Effector CD8-positive, alpha-beta T cell (primary cell): ENCODE measurements around the gene AXIN2.
A peak's percentile ranks its signal among the peaks of the same experiment; 100 is the strongest.

Experiments
- DNase-seq: peaks from one replicate; lab custom pipeline; 2025; lab: John Stamatoyannopoulos, UW
- total RNA-seq, 4 experiments: gene quantifications; one replicate each; lab custom pipeline; 2026; lab: John Stamatoyannopoulos, UW

The AXIN2 gene, protein sequence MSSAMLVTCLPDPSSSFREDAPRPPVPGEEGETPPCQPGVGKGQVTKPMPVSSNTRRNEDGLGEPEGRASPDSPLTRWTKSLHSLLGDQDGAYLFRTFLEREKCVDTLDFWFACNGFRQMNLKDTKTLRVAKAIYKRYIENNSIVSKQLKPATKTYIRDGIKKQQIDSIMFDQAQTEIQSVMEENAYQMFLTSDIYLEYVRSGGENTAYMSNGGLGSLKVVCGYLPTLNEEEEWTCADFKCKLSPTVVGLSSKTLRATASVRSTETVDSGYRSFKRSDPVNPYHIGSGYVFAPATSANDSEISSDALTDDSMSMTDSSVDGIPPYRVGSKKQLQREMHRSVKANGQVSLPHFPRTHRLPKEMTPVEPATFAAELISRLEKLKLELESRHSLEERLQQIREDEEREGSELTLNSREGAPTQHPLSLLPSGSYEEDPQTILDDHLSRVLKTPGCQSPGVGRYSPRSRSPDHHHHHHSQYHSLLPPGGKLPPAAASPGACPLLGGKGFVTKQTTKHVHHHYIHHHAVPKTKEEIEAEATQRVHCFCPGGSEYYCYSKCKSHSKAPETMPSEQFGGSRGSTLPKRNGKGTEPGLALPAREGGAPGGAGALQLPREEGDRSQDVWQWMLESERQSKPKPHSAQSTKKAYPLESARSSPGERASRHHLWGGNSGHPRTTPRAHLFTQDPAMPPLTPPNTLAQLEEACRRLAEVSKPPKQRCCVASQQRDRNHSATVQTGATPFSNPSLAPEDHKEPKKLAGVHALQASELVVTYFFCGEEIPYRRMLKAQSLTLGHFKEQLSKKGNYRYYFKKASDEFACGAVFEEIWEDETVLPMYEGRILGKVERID
- total RNA-seq, result 3.5 to 19.8 (median 9.3) reads per million in 4 experiments

DNA sequence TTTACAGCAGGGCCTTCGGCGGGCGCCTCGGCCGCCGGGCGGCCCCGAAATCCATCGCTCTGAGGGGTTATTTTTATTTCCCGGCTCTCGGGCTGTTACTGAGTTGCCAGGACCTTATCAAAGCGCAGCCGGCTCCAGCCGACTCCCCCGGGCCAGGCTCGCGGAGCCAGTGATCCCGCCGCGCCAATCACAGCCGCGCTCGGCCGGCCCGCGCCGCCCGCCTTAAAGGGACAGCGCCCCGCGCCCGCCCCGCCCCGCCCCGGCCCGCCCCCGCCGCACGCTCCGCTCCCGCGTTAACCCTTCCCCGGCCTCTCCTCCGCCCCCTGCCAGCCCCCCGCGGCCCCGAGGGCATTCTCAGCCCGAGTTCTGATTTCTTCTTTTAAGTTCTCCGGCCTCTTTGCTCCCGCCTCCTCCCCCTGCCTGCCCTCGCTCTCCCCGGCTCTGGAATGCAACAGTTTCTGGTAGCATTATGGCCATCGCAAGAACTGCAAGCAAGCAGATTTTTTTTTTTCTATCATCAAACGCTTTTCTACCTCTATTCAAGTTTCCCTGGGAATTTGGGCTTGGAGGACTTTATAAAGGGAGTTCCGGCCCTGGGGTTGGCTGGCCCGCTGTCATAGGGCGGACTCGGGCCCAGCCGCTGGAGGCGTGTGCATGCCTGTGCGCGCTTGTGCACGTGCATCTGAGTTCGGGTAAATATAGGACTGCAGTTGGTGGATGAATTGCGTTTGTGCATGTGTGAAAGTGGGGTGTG, at the start of gene AXIN2:
TSS of gene AXIN2 (minus strand) at position 197 of the 754 bp plus-strand sequence. CDS start 3,028 bp downstream, outside the sequence.
- DNase-seq, result peak; percentile 73

DNA sequence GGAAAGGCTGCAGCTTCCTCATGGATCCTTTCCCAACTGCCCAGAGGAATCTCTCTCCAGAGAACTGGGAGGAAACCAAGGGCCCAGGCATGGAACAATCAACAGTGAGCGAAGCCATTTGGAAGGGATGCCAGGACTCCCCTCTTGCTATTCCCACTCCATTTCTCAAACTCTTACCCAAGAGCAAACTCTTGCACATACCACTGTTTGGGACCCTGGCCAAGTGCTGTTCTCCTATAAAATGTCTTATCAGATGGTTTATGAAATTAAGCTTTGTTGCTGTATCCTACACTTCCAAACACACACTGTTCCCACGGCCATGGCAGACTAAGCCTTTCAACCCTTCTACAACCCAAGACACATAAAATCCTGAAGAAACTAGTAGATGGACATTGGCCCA, 48.3 kb upstream of the AXIN2 start:
- no peak for DNase-seq

DNA sequence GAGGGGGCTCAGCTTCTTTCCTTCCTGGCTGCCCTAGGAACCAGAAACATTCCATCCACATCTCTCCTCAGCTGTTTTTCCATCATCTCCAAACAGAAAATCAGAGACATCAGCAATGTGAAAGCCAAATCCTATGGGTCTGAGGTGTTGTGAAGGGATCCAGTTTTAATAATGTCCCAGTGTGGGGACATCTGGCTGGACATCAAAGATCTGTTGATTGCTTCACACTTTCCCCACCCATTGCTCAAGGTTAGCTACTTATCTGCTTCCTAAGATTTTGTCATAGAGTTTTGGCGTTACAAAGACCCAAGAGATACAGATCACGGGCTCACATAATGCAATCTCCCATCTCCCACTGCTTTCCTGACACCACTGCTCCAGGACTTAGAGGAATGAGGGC, 47.8 kb upstream of the AXIN2 start:
- no peak for DNase-seq

DNA sequence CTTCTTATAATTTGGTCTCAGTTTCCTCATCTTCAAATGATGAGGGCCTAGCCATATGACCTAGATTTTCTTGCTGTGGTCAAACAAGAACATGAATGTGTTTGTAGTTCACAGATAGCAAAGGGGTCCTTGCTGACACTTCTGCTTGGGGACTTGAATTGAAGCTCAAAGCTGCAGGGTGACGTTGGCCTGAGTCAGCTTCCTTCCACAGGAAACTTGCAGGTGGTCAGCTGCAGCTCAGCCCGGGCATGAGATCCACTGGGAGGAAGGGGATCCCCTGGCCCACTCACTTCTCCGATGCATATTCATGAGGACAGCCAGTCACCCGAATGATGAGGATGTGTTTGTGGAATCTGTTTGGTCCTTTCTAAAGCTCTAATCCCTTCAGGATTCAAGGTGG, 42.6 kb upstream of the AXIN2 start:
- DNase-seq, result no peak

DNA sequence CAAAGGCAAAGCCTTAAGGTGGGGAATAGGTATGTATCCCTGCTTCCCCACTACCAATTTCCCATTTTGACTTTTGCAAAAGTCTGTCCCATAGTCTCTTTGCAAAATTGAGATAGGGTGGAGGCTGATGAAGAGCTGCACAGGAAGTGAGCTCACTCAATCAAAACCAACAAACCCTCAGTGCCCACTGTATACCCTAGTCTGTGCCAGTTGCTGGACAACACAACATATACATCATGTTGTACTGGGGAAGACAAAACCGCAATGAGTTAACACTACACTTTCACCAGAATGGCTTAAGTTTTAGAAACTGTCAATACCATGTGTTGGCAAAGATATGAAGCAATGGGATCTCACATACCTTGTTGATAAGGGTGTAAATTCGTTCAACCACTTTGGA, 40.4 kb upstream of the AXIN2 start:
- DNase-seq, result no peak

DNA sequence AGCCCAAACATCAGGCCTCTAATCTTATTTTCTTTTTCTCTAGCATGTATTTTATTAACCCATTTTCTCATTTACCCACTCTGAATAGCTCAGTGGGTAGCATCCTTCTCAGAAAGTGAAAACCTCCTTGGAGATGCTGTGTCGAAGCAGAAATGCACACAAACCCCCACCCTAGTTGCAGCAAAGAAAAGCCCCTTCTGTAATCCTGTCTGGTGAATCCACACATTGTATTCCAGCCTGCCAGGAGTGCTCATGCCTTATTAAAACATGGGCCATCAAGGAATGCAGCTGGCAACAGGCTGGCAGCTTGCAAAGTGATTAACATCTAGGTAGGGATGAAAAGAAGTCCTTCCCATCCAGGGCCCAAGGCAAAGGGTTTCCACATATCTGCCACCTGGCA, 39.7 kb upstream of the AXIN2 start:
- DNase-seq, result no peak

DNA sequence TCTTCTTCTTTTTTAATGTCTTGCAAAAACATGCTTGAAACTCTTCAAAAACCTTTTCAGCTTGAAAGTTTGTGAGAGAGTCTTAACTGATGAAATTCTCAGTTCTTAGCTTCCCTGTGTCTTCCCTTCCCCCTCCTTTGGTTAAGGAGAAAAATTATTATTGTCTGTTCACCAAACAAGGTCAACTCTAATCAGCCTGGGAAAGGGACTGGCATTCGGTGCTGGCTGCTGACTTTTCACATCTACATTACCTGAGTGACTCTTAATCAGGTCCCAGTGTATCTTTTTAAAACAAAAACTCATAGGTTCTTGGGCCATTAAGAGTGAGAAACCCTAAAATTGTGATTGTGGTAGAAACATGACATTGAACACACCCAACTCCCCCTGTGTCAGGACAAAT, 39.1 kb upstream of the AXIN2 start:
- DNase-seq, result no peak

DNA sequence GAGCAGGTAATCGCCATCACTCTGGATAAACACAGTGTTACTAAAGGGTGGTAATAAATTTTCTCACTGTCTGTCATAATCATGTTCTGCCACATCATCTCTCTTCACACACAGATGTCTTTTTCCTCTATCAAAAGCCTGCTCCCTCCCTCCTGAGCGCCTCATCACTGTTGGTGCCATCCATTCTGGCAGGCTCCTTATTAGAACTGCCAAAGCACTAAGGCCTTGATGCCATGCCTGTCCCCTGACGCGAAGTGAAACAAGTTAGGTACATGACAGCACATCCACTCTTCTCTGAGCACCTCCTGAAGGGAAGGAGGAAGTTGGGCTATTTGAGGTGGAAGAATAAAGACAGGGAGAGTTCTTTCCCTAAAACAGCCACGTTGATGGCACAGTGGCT, 38.2 kb upstream of the AXIN2 start:
- DNase-seq, result no peak

DNA sequence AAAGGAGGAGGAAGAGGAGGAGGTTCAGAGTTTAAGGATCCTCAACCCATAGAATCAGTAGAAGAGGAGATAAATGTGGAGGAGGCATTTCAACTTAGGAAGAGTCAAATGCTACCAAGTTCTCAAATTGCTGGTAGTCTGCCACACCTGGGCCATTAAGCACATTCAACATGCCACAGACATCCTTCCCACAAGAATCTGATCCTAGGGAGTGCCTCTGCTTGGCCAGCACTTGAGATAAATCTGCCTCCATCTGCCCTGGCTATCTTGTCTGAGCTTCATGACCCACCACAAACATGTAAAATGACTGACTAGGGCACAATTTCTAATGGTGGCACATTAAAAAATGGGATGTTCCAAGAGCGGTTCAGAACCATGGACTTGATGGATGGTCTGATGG, 37.3 kb upstream of the AXIN2 start:
- DNase-seq, result no peak

DNA sequence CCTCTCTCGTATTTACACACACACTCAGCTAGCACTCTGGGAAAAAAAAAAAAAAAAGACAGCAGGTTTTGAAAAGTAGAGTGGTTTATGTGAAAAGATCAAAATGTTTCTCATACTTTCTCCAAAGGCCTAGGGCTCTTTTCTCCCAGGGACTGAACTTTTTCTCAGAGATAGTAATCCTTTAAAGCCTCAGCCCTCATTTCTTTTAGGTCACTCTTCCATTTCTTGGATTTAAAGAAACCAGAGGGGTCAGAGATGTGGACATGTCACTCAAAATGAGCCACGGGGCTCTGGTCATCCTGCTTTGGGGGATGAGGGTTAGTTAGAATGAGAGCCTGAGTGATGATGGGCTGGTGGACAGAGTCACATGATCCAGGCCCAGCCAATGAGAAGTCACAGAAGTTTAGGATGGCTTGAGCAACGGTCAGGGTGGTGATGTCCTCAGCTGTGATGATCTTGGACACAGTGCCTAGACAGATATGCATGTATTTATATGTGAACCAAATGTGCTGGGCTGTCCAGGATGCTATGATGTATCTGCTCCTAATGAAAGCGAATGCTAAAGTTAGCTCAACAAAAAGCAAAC, 33.7 kb upstream of the AXIN2 start:
- no peak for DNase-seq

DNA sequence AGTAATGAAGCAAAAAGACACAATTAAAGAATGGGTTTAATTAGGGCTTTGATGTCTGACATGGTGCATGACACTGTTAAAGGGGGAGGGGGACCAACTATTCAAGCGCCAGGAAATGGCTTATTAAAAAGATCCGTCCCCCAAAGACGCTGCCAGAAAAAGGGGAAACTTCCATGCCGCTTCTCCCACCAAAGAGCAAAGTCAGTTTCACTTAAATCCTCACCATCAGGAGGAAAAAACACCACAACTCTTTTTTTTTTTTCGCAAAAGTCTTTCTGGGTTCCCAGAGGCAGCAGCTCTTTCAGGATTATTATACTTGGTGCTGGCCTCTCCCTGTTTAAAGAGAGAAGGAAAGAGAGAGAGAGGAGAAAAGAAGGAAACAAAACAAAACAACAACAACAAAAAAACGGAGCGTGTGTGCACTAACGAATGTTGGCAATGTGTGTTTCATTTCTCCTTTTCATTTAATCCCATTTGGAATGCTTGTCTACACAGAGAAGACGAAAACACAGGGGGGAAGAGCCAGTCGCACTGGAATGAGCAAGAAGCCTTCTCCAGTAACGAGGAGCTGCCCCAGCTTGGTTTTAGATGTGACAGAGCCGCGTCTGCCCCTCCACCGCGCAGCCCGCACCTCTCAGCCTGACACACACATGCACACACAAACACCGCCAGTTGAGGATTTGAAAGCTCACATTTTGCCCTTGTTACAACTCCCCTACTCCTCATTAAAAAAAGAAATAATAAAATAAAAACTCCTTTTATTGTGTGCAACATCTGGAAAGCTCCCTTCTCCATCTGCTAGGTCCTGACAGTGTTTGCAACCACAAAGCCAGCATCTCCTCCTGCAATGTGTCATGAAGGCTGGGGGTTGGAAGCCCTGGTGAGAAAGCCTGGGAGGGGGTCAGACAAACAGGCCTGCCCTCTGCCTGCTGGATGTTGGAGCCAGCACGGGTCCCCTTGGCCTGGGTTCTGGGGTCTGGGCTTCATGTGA, 32.7 kb upstream of the AXIN2 start:
- no peak for DNase-seq

DNA sequence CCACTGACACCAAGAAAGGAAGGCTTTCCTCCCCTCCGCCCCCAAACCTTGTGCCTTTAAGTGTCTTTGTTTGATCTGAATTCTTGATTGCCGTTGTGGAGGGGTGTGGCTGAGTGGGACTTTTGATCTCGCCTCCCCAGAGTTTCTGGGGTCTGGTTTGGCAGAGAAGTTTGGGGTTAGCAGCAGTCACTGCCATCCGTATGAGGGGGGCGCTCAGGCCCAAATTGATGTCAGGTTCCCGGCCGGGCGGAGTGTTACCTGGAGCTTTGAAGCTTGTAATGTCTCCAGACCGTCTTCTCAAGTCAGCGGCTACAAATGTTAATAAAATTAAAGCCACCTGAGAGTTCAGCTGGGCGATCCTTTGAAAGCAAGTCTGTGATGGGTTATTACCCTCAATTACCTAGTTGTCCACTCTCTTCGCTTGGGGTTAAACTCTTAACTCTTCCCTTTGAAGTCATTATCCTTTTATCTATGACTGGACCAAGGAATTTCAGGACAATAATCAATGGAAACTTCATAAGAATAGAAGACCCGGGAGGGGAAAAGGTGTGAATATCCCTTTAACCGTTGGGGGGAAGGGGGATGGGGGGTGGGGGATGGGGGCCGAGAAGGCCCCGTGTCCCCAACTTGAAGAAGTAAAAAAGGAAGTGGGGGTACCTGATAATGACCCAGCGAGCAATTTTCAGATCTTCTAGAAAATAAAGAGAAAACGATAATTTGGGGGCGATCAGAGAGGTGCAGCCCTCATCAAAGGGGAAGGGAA, 31.8 kb upstream of the AXIN2 start:
- DNase-seq, result no peak

DNA sequence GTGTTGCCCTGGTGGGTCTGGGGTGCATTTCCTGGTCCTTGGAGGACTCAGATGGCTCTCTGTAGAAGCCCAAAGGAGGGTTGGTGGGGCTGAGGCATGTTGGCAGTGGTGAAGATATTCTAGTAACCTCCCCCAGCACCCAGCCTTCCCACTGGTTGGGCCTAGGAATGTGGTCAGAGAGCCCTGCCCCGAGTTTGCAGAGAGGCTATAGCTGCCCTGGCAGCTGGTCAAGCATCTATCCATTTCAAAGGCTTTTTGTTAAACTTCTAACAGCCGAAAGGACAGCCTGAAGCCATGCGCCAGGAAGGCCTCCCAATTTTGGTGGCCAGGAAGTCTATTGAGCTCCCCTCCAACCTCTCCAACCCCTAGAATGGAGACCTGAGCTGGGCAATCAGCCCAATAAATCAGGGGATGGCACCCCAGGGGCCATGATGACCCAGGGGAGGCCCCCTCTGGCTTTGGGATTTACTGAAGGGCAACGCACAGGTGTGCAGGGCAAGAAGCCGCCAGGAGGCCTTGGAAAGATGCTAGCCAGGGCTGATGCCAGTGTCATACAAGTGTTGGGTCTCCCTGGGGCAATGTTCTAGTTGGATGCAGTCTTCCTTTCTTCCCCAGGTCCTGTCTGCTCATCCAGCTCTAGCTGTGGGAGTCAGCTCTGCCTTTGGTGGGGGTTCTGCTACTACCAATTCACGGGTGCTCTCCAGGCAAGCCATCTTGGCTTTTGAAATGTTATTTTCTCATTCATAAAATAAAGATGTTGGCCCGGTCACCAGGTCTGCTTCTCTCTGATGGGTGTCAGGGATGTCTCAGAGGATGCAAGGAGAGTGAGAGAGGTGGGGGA, 30.9 kb upstream of the AXIN2 start:
- no peak for DNase-seq

DNA sequence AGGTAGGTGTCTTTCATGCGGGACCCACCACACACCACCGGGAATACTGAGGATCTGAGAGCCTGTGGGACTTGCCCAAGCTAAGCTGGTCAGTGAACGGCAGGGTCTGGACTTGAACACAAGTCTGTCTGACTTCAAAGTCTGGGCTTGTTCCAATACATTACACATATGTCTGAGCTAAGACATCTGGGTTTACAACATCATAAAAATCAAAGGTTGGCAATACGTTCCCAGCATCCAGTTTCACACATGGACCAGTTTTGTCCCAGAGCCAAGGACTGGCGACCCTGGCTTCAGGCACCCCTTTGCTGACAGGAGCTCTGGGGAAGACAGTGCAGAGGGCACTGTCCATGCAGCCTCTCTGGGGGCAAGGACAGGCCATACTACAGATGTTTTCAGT, 27.9 kb upstream of the AXIN2 start:
- no peak for DNase-seq

DNA sequence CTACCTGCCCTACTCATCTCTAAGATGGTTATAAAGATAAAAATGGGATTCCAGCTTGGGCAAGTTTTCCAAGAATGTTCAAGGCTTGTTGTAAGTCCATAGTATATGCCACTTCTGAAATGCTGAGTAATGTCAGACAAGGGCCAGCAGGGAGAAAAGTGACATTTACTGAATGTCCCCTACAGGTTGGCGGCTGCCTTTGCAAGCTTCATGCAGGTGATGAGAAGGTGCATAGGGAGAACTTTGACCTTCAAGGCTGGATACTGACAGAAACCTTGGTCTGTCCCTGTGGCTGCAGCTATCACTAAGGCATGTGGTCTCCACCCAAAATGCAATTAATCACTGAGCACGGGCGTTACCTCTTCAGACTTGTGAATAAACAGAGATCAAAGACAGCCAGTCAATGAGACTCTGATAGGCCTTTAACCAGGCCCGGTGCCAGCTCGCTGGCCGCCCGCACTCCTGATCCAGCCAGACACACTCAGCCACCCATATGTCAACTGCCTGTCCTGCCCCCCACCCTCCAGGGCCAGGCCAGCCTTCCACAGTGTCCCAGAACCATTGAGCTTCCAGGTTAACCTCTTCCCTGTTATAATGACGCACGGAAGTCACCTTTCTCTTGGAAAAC, 26.8 kb upstream of the AXIN2 start:
- no peak for DNase-seq

DNA sequence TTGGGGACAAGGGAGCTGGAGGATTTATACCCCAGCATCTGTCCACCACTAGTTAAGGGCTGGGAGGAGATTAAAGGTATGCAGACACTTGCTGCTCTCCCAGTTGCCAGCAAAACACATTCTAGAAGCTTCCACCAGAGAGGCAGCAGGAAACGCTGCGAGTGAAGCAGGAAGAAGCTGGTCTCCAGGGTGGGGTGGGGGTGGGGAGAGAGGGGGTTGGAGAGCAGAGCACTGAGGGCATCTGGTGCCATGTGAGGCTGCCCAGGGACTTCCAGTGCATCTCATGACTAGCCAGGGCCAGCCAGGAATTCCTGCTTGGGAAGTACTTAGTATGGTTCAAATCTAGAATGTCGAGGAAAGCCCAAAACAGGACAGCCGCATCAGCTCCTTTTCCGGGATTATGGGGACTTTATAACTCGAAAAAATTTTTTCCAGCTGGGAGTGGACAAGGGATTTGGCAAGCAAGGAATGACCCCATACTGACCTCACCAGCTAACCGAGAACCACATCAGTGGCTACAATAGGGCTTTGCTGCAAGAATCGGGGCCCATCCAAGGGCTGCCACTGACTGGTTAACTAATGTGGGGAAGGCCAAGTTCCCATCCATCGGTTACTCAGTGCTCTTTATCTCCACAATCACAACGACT, 26.2 kb upstream of the AXIN2 start:
- no peak for DNase-seq

DNA sequence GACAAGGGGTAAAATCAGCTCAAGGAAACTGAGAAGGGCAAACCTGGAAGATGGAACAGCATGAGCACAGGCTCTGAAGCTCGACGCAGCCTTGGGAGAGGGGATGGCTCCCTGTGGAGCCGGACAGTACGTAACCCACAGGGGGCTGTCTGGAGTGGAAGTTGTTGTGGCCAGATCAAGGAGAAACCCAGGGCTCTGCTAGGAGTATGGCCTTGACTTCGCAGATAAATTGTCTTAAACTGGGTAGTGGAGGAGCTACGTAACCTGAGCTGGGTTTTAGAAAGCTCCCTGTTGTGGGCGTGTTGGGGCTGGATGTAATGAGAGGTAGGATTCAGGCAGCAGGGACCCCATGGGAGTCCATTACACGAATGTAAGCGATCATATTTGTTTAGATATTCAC, 25.5 kb upstream of the AXIN2 start:
- no peak for DNase-seq
